Panc1 (cell line): ENCODE measurements around the gene KLHL28. TPM values are rescaled to one million over a fixed set of nuclear protein-coding genes. Genes with fewer than 3 reads are reported as not detected.

Source experiments
- ATAC-seq: fragments of 200-7000 bp; cut with Tn5 transposase; 2 replicates; pipeline ENCODE4 v1.9.1; 2020; ENCODE audit warnings: mild to moderate bottlenecking, moderate library complexity
- BruUV-seq: library from RNA; stranded (reverse); fragments of 400-500 nt; replicated peaks from 2 replicates; lab custom pipeline; 2021; lab: Mats Ljungman, UMichigan
- CTCF ChIA-PET: fragments of 300-600 bp; sonication (Branson Sonifier 250); formaldehyde crosslinking; loops from one replicate; lab custom pipeline; 2022; ENCODE audit warnings: antibody characterized with exemption; lab: Charles Lee
- POLR2A ChIA-PET: fragments of 300-600 bp; sonication (Branson Sonifier 250); formaldehyde crosslinking; loops from one replicate; lab custom pipeline; 2022; ENCODE audit warnings: antibody characterized with exemption; lab: Charles Lee
- DNase-seq: peaks from one replicate; pipeline ENCODE4 v3.0.0-alpha.2; 2010; ENCODE audit warnings: low read depth, low spot score
- H3K27ac ChIP-seq: 2 replicates; pipeline ENCODE4 v1.5.1; 2011; ENCODE audit warnings: mild to moderate bottlenecking, low read length, inconsistent platforms
- H3K27me3 ChIP-seq: fragments of 200-500 bp; sonication (Bioruptor generic); 2 replicates; pipeline ENCODE4 v1.6.0; 2014; ENCODE audit warnings: low read length, inconsistent platforms; ENCODE audit not compliant: control insufficient read depth, insufficient read depth
- H3K36me3 ChIP-seq: fragments of 200-500 bp; sonication (Bioruptor generic); 2 replicates; pipeline ENCODE4 v1.5.1; 2014; ENCODE audit warnings: inconsistent platforms, mild to moderate bottlenecking, low read length, moderate library complexity; ENCODE audit not compliant: control insufficient read depth, insufficient read depth
- H3K4me1 ChIP-seq: 2 replicates; pipeline ENCODE4 v1.5.1; 2011; ENCODE audit warnings: inconsistent platforms, mild to moderate bottlenecking, low read length, moderate library complexity; ENCODE audit not compliant: control insufficient read depth, insufficient read depth
- H3K4me3 ChIP-seq, 2 experiments: 2 replicates each; pipeline ENCODE4 v1.5.1; 2011 to 2012; ENCODE audit warnings: low read depth in 2 of 2, low read length in 2 of 2, mild to moderate bottlenecking in 2 of 2, inconsistent platforms in 1 of 2, moderate library complexity in 1 of 2
- H3K9me3 ChIP-seq: fragments of 200-500 bp; sonication (Bioruptor generic); 2 replicates; pipeline ENCODE4 v1.5.1; 2014; ENCODE audit warnings: low read depth, mild to moderate bottlenecking, inconsistent platforms, low read length, moderate library complexity; ENCODE audit not compliant: control insufficient read depth, insufficient read depth
- POLR2AphosphoS5 ChIP-seq: IDR thresholded peaks from 2 replicates; pipeline ENCODE4 v1.6.1; 2012; ENCODE audit warnings: mild to moderate bottlenecking, low read depth, low read length, moderate library complexity
- SIN3A ChIP-seq: IDR thresholded peaks from 2 replicates; pipeline ENCODE4 v1.6.1; 2012; ENCODE audit warnings: low read depth, mild to moderate bottlenecking, low read length, moderate library complexity, borderline replicate concordance; ENCODE audit not compliant: insufficient read depth
- TCF7L2 ChIP-seq: IDR thresholded peaks from 2 replicates; pipeline ENCODE4 v1.6.1; 2011; ENCODE audit warnings: mild to moderate bottlenecking, low read depth, low read length, inconsistent platforms
- in situ Hi-C: cut with HindIII; loops from 2 replicates; pipeline ENCODE4 v1.10.0; 2016; ENCODE audit warnings: low sequenced_read_pairs, low pct_unique_long_range_greater_than_20kb
- intact Hi-C: fragments of 100-400 bp; cut with micrococcal nuclease; formaldehyde crosslinking; loops from one replicate; pipeline ENCODE4 v1.10.0; 2022; ENCODE audit not compliant: unreplicated experiment
- total RNA-seq: library from RNA; stranded (reverse); gene quantifications from one replicate; pipeline ENCODE4 v1.2.1, GENCODE V29; 2021; ENCODE audit not compliant: unreplicated experiment
- TF ChIP-seq, protein P1 (sequence below): fragments of 450-650 bp; IDR thresholded peaks from 2 replicates; pipeline ENCODE4 v1.5.1; 2017; ENCODE audit warnings: mild to moderate bottlenecking
- TF ChIP-seq, protein P2 (sequence below), 2 experiments: IDR thresholded peaks; 2 replicates each; pipeline ENCODE4 v1.6.1; 2011 to 2012; ENCODE audit warnings: low read depth in 2 of 2, control low read depth in 1 of 2, low read length in 1 of 2, mild to moderate bottlenecking in 1 of 2, moderate library complexity in 1 of 2; ENCODE audit not compliant: insufficient read depth in 1 of 2

The KLHL28 gene
- total RNA-seq, 1 experiment from 2014 or later, result 7.2 TPM

DNA sequence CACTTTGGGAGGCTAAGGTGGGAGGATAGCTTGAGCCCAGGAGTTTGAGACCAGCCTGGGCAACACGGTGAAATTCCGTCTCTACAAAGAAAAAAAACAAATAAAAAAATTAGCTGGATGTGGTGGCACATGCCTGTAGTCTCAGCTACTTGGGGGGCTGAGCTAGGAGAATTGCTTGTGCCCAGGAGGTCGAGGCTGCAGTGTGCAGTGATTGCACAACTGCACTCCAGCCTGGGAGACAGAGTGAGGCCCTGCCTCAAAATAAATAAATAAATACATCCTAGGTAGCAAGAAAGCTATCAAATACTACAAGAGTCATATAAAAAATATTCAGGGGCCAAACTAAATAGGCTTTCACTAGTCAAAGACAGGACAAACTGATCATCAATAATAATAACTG, 6.2 kb downstream of the KLHL28 start:
- in situ Hi-C loops (no loop called here), intact Hi-C loops (no loop called here)
- ChIA-PET CTCF (no interaction called here), POLR2A (no interaction called here)
- Histone ChIP-seq H3K27me3 (no peaks in the 10 kb centered on the region), H3K4me3 (no peak overlapping the region), H3K27ac (no peak overlapping the region), H3K9me3 (no peaks in the 10 kb centered on the region), H3K36me3 (no peaks in the 10 kb centered on the region; the same call in 1 of the 2 replicates), H3K4me1 (peaks cover 9% of the 10 kb centered on the region; the same call in 1 of the 2 replicates)
- ATAC-seq (no peak), DNase-seq (no peak)
- no TSS peak for BruUV-seq
- TF ChIP-seq SIN3A (no peak), POLR2AphosphoS5 (no peak), TCF7L2 (no peak)
- TF ChIP-seq, protein P1, sequence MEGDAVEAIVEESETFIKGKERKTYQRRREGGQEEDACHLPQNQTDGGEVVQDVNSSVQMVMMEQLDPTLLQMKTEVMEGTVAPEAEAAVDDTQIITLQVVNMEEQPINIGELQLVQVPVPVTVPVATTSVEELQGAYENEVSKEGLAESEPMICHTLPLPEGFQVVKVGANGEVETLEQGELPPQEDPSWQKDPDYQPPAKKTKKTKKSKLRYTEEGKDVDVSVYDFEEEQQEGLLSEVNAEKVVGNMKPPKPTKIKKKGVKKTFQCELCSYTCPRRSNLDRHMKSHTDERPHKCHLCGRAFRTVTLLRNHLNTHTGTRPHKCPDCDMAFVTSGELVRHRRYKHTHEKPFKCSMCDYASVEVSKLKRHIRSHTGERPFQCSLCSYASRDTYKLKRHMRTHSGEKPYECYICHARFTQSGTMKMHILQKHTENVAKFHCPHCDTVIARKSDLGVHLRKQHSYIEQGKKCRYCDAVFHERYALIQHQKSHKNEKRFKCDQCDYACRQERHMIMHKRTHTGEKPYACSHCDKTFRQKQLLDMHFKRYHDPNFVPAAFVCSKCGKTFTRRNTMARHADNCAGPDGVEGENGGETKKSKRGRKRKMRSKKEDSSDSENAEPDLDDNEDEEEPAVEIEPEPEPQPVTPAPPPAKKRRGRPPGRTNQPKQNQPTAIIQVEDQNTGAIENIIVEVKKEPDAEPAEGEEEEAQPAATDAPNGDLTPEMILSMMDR, result no peak
- TF ChIP-seq, protein P2, sequence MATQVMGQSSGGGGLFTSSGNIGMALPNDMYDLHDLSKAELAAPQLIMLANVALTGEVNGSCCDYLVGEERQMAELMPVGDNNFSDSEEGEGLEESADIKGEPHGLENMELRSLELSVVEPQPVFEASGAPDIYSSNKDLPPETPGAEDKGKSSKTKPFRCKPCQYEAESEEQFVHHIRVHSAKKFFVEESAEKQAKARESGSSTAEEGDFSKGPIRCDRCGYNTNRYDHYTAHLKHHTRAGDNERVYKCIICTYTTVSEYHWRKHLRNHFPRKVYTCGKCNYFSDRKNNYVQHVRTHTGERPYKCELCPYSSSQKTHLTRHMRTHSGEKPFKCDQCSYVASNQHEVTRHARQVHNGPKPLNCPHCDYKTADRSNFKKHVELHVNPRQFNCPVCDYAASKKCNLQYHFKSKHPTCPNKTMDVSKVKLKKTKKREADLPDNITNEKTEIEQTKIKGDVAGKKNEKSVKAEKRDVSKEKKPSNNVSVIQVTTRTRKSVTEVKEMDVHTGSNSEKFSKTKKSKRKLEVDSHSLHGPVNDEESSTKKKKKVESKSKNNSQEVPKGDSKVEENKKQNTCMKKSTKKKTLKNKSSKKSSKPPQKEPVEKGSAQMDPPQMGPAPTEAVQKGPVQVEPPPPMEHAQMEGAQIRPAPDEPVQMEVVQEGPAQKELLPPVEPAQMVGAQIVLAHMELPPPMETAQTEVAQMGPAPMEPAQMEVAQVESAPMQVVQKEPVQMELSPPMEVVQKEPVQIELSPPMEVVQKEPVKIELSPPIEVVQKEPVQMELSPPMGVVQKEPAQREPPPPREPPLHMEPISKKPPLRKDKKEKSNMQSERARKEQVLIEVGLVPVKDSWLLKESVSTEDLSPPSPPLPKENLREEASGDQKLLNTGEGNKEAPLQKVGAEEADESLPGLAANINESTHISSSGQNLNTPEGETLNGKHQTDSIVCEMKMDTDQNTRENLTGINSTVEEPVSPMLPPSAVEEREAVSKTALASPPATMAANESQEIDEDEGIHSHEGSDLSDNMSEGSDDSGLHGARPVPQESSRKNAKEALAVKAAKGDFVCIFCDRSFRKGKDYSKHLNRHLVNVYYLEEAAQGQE (IDR thresholded peaks at IDR 0.05; ENCODE audit: insufficient read depth in 1 of 2, low read depth in 2 of 2, low read length in 1 of 2), result no peak

DNA sequence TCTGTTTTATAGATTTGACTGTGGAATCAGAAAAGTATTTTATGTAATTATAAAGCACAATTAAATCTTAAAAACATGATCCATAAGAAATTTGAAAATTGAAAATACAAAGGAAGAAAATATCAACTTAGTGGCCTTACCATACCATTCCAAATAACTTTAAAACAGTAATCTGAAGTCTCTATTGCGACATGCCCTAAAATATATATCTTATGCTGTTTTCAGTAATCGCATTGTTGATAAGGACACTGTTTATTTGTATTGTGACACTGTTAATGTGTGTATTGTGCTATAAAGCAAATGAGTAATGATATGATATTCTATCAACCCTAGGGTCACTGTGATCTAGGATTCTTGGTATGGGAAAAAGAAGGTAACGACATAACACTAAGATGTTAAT, 7.0 kb downstream of the KLHL28 start:
- H3K4me3 ChIP-seq, result no peak overlapping the region
- intact Hi-C loops, result no loop called here
- TF ChIP-seq, protein P1, result no peak
- TF ChIP-seq POLR2AphosphoS5, result no peak
- TF ChIP-seq SIN3A, result no peak
- TF ChIP-seq, protein P2 (IDR thresholded peaks at IDR 0.05; ENCODE audit: insufficient read depth in 1 of 2, low read depth in 2 of 2, low read length in 1 of 2), result no peak
- no peak for TF ChIP-seq TCF7L2
- no peaks in the 10 kb centered on the region for H3K9me3 ChIP-seq
- no TSS peak for BruUV-seq
- DNase-seq, result no peak
- CTCF ChIA-PET, result no interaction called here
- no peak for ATAC-seq
- peaks cover 9% of the 10 kb centered on the region; the same call in 1 of the 2 replicates for H3K4me1 ChIP-seq
- POLR2A ChIA-PET, result no interaction called here
- in situ Hi-C loops, result no loop called here
- no peak overlapping the region for H3K27ac ChIP-seq
- H3K27me3 ChIP-seq, result no peaks in the 10 kb centered on the region
- H3K36me3 ChIP-seq, result no peaks in the 10 kb centered on the region; the same call in 1 of the 2 replicates
